Hippocampal formation (tissue), 2 donors: ENCODE results near the gene MCC.
"Not testable (repeated sequence)": the region's sequence is repeated elsewhere in the genome, so short reads cannot be mapped to it uniquely, and the experiment has no call there.

ENCODE experiments used
- DNase-seq, 2 donors: peaks; one replicate each; lab custom pipeline; 2025; lab: John Stamatoyannopoulos, UW

Gene MCC

GRCh38 chr5:113490317-113490716, 2.1 kb upstream of the MCC start:
- DNase-seq = no peak

DNA sequence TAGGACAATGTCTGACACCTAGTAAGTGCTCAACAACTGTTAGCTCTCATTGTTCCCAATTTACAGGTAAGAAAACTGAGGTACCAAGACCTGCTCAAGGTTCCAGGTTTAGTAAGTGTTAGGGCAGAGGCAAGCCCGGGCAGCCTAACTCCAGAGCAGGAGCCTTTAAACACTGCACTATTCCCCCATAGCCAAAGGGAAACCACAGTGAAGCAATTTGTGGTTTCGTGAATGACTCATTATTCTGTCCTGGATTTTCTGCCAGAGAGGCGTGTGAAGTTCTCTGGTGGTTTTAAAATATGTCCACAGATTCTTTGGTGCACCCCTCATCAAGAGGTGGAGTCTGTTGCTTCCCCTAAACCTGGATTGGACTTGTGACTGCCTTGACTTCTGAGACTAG, 1.0 kb upstream of the MCC start:
- no peak for DNase-seq

- DNase-seq = no peak
These were observed 462 bp upstream of the MCC start for GRCh38 chr5:113488645-113489184.

DNA sequence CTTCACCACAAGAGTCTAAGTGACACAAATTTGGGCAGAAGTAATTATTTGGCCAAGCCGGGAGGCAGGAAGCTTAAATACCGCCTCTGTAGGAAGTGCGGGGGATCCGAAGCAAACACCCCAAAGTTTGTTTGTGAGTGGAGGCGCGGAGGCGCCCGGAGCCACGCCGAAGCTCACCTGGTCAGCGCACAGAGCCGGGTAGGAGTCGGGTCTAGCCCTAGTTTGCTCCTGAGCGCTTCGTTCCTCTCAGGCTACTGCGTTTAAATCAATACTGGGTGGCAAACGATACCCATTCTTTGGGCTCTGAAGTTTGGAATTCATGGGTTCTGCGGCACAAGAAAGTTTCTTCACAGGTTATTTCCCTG, 855 bp downstream of the MCC start:
- no peak for DNase-seq

DNA sequence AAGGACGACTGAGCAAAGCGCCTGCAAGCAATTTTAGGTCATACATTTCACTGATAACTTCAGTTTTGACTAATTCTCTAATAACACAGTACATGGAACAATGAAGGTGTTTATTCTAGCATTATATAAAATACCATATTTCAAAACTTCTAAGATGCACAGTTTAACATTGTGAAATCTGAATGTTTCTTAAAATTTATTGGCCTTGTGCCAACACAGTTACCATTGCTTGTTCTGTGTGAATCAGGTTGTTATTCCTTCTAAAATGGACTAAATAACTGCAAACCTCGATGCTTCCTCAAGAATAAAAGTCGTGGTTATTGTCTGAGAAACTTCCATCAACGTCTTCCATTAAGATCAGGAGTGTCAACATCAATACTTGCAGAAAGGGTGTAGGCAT, 8.0 kb downstream of the MCC start:
- no peak for DNase-seq

GRCh38 chr5:113478691-113479090, 9.6 kb downstream of the MCC start:
- no peak for DNase-seq

DNA sequence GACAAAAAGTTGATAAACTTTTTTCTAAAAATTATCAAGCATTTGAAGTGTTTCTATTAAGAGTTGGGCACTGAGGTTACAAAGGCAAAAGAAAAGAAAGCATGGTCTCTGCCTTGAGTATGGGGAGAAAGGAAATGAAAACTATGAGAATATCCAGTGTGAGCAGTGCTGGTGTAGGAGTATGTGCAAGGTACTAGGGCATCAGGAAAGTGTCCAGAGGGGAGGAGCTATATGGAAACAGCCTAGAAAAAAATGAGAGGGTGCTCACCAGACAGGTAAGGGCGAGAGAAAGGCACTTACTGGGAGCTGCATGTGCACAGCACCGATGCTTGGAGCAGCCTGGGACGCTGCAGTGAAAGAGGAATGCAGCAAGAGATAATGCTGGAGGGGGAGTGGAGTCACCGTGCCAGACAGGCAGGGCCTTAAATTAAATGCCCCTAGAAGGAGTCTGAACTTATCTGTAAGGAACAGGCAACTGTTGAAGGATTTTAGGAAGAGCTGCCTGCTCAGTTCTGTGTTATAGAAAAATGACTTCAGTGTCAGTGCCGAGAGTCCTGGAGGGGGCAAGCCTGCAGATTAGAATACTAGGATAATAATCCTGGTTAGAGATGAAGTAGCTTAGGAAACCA, 14.0 kb downstream of the MCC start:
- no peak for DNase-seq

- DNase-seq = no peak
These were observed 25.2 kb downstream of the MCC start for GRCh38 chr5:113463032-113463431.

DNA sequence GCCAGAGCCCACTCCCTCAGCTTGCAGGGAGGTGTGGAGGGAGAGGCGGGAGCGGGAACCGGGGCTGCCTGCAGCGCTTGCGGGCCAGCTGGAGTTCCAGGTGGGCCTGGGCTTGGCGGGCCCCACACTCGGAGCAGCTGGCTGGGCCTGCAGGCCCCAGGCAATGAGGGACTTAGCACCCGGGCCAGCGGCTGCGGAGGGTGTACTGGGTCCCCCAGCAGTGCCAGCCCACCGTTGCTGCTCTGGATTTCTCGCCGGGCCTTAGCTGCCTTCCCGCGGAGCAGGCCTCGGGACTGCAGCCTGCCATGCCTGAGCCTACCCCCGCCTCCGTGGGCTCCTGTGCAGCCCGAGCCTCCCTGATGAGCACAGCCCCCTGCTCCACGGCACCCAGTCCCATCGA, 31.1 kb downstream of the MCC start:
- DNase-seq = not testable (repeated sequence)

GRCh38 chr5:113452941-113453340, 35.3 kb downstream of the MCC start:
- DNase-seq = no peak

DNA sequence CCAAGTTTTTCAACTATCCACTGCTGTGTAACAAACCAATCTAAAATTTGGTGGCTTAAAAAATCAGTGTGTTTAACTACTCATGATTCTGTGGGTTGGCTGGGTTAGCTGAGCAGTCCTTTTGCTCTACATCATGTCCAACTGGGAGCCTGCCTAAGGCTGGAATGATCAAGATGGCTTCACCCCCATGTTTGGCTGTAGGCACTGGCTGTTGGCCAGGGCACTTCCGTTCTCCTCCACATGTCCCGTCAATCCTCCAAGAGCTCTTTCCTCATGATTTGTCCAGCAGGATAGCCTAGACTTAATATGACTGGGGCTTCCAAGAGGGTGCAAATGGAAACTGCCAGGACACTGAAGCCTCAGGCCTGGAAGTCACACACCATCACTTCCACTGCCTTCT, 36.5 kb downstream of the MCC start:
- no peak for DNase-seq

- no peak for DNase-seq
These were observed 37.3 kb downstream of the MCC start for GRCh38 chr5:113450929-113451328.

GRCh38 chr5:113450462-113450861, 37.8 kb downstream of the MCC start:
- DNase-seq = no peak

DNA sequence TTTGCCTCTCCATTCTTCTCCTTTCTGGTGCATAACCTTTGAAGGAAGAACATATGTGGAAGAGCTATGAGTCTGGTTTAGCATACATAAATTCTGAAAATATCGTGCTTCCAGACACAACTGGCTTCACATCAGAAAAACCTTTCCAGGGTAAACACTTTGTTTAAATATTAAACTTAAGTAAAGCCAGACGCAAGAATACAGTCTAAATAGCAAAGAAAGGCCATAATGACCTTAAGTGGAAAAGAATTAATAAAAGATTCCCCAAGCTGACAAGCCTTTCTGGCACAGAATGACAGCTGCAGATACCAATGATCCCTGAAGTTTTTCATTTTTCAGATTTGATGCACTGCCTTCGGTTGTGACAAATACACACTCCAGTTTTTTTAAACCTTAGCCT, 40.0 kb downstream of the MCC start:
- no peak for DNase-seq

DNA sequence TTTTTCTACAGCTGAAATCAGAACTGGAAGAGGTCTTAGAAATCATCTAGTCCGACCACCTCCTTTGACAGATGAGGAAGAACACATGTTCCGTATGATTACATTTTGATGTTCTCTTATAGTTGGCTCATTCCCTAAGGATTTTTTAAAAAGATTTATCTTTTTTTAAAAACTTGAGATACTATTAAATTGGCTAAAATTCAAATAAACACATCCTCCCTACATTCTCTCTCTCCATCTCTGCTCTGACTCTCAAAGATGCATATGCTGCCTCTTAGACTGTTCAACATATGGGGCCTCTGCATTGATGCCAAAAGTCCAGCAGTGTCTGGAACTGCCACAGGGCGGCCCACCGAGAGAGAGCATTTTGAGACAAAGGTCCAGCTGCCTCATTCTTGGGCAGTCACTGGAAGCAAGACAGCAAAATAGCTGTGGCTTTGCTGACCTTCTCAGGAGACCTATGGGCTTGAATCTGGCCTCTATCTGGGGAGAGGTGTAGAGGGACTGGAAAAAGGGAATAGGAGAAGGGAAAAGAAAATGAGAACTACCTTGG, 40.7 kb downstream of the MCC start:
- no peak for DNase-seq

DNA sequence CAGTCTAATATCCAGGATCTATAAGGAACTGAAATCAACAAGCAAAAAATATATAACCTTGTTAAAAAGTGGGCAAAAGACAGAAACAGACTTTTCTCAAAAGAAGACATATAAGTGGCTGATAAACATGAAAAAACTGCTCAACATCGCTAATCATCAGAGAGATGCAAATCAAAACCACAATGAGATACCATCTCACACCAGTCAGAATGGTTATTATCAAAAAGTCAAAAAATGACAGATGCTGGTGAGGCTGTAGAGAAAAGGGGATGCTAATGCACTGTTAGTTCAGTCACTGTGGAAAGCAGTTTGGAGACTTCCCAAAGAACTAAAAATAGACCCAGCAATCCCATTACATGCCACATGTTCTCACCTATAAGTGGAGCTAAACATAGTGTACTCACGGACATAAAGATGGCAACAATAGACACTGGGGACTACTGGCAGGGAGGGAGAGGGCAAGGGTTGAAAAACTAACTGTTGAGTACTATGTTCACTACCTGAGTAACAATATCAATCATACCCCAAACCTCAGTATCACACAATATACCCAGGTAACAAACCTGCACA, 41.8 kb downstream of the MCC start:
- DNase-seq = no peak

DNA sequence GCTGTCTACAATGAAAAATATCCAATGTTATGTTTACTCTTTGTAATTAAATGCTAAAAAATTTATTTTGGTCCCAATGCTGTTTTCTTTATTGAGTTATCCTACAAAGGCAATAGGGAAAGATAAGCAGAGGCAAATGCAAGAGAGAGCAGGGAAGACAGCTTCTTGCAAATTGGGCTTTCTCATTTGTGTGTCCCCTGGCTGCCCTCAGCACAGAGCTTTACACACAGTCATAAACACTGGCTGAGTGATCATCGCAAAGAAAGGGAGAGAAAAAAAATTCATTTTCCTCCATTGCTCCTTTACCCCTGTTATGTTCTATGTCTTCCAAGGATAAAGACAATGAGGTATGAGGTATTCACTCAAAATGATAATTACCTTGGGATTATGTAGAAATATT, 51.1 kb downstream of the MCC start:
- DNase-seq = no peak

GRCh38 chr5:113435575-113435974, 52.7 kb downstream of the MCC start:
- DNase-seq = no peak

- DNase-seq = no peak
These were observed 53.4 kb downstream of the MCC start, which contains the start of gene TSSK1B for GRCh38 chr5:113434889-113435288. Gene TSSK1B, minus strand, starts transcription at chr5:113434989. Its CDS starts 150 bp downstream, at chr5:113434839.

GRCh38 chr5:113433862-113434612, 54.2 kb downstream of the MCC start:
- no peak for DNase-seq

DNA sequence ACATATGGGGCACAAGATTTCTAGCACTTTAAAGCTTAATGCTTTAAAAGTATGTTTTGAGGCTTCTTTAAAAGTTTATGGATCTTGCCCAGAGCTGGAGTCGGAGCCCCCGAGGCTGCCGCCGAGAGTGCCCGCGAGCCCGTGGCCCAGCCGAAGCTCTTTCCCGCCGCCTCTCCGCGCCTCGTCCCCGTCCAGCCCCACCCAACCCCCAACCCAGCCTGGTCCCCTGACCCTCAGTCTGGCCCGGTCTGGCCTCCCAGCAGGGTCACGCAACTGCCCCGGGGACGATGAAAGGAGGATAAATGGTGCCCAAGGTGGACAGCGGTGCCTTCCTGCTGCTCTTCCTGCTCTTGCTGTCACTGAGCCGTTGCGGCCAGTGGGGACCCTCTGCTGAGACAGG, 55.2 kb downstream of the MCC start:
- DNase-seq = no peak

GRCh38 chr5:113427871-113428574, 60.2 kb downstream of the MCC start:
- no peak for DNase-seq
